Astrocyte of the spinal cord (primary cell): ENCODE measurements around the gene DPT.

ENCODE experiments used
- DNase-seq: peaks from one replicate; pipeline ENCODE4 v3.0.0; 2011; ENCODE audit warnings: low read depth, low spot score
- H3K4me3 ChIP-seq: 2 replicates; pipeline ENCODE4 v1.5.1; 2011; ENCODE audit warnings: low read depth, mild to moderate bottlenecking, low read length, moderate library complexity
- in situ Hi-C: cut with HindIII; loops from 2 replicates; pipeline ENCODE4 v1.10.0; 2017; ENCODE audit warnings: low sequenced_read_pairs
- TF ChIP-seq, protein P1 (sequence below): IDR thresholded peaks from 2 replicates; pipeline ENCODE4 v1.5.1; 2012; ENCODE audit warnings: low read depth, mild to moderate bottlenecking, low read length, inconsistent platforms

DPT gene

GRCh38 chr1:168709405-168710363 is 19.3 kb downstream of the DPT start:
- TF ChIP-seq, protein P1, sequence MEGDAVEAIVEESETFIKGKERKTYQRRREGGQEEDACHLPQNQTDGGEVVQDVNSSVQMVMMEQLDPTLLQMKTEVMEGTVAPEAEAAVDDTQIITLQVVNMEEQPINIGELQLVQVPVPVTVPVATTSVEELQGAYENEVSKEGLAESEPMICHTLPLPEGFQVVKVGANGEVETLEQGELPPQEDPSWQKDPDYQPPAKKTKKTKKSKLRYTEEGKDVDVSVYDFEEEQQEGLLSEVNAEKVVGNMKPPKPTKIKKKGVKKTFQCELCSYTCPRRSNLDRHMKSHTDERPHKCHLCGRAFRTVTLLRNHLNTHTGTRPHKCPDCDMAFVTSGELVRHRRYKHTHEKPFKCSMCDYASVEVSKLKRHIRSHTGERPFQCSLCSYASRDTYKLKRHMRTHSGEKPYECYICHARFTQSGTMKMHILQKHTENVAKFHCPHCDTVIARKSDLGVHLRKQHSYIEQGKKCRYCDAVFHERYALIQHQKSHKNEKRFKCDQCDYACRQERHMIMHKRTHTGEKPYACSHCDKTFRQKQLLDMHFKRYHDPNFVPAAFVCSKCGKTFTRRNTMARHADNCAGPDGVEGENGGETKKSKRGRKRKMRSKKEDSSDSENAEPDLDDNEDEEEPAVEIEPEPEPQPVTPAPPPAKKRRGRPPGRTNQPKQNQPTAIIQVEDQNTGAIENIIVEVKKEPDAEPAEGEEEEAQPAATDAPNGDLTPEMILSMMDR, result no peak
- peak; percentile 95 for DNase-seq
- in situ Hi-C loops, result no loop called here
- no peak overlapping the region for H3K4me3 ChIP-seq

GRCh38 chr1:168708698-168709404 is 20.2 kb downstream of the DPT start:
- DNase-seq, result no peak
- in situ Hi-C loops, result no loop called here
- TF ChIP-seq, protein P1, result no peak
- H3K4me3 ChIP-seq, result no peak overlapping the region

DNA sequence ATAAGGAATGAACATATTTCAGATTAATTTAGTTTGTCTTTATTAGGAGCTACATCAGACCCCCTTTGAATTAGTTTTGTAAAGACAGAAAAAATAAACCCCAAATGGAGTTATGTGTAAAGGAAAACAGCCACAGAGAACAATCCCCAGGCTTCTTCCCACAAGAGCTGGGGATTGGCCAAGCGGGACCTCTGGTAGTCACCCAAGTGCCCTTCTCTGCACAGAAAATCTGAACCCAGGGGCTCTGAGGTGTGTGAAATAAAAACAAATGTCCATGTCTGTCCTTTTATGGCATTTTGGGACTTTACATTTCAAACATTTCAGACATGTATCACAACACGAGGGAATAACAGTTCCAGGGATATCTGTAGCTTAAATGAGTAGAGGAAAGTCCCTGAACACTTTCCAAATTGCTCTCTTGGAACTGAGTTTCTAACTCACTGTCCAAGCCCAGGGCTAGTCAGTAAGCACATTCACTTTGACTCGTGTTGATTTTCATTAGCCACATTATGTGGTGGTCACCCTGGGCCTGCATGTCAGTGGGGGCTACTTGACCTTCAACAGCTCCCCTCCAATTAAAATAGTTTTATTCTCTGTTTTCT is 22.5 kb downstream of the DPT start:
- no peak overlapping the region for H3K4me3 ChIP-seq
- in situ Hi-C loops, result no loop called here
- peak; percentile 44 for DNase-seq
- TF ChIP-seq, protein P1, result no peak

DNA sequence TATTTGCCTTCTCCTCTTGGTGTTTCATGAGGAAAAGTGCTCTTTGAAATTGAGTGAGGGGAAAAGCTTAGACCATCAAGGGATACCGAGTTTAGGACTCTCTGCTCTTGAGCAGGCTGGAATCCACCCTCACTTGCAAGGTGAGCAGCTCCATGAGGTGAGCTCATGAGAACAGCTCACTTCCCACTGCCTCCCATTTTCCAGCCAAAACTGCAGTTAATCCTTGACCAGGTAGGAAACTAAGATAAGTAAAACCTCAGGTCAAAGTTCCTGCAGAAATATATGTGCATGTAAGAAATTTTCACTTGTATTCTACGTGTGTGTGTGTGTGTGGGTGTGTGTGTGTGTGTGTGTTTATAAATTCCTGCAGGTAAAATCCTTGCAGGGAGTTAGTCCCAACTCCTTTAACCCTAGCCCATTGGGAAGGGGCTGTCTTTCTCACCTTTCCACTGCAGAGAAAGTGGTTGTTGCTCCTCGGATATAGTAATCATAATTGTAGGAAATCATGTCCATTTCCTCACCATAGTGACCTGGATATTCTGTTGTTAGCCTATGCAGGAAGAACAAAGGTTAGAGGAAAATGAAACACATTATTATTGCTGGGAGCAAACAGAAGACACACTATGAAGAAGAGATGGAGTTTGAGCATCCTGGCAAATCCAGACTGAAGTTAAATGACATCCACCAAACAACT is 28.3 kb downstream of the DPT start:
- TF ChIP-seq, protein P1, result no peak
- no peak for DNase-seq
- no peak overlapping the region for H3K4me3 ChIP-seq
- in situ Hi-C loops, result no loop called here

DNA sequence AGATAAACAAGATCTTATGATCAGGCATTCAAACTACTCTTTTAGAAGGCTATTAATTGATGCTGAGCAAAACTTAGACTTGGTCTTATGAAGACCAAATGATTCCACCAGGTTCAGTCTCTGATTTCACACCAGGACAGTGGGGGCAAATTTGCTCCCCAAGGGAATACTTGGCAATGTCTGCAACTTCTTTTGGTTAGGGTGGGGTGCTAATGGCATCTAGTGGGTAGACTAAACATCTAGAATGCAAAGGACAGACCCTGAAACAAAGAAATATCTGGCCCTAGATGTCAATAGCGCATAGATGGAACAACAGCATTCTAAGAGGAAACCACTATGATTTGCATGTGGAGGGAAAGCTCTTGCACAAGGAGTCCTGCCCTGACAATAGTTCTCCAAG is 30.6 kb downstream of the DPT start:
- DNase-seq, result no peak
- in situ Hi-C loops, result no loop called here
- TF ChIP-seq, protein P1, result no peak
- no peak overlapping the region for H3K4me3 ChIP-seq
